Brain microvascular endothelial cell (primary cell): ENCODE data around the gene LAMA3.

Source experiments
- DNase-seq: peaks from one replicate; pipeline ENCODE4 v3.0.0-alpha.2; 2020
- H3K27ac ChIP-seq: fragments of 250-450 bp; sonication (Bioruptor Pico); 2 replicates; pipeline ENCODE4 v1.5.1; 2020; ENCODE audit warnings: mild to moderate bottlenecking, moderate library complexity
- H3K27me3 ChIP-seq: fragments of 250-450 bp; sonication (Bioruptor Pico); replicated peaks from 2 replicates; pipeline ENCODE4 v1.5.1; 2020; ENCODE audit warnings: mild to moderate bottlenecking
- H3K36me3 ChIP-seq: fragments of 250-450 bp; sonication (Bioruptor Pico); replicated peaks from 2 replicates; pipeline ENCODE4 v1.5.1; 2020; ENCODE audit warnings: mild to moderate bottlenecking
- H3K4me3 ChIP-seq: 2 replicates; pipeline ENCODE4 v1.5.1; 2011; ENCODE audit warnings: low read depth, mild to moderate bottlenecking, control low read depth, low read length, moderate library complexity
- in situ Hi-C: cut with HindIII; loops from 2 replicates; pipeline ENCODE4 v1.10.0; 2017; ENCODE audit warnings: low sequenced_read_pairs, low pct_ligation_motif_present
- TF ChIP-seq, protein P1 (sequence below): IDR thresholded peaks from 2 replicates; pipeline ENCODE4 v1.5.1; 2011; ENCODE audit warnings: low read depth, mild to moderate bottlenecking, moderate library complexity, low read length, control low read depth, inconsistent platforms; ENCODE audit errors: missing control alignments

LAMA3 gene

DNA sequence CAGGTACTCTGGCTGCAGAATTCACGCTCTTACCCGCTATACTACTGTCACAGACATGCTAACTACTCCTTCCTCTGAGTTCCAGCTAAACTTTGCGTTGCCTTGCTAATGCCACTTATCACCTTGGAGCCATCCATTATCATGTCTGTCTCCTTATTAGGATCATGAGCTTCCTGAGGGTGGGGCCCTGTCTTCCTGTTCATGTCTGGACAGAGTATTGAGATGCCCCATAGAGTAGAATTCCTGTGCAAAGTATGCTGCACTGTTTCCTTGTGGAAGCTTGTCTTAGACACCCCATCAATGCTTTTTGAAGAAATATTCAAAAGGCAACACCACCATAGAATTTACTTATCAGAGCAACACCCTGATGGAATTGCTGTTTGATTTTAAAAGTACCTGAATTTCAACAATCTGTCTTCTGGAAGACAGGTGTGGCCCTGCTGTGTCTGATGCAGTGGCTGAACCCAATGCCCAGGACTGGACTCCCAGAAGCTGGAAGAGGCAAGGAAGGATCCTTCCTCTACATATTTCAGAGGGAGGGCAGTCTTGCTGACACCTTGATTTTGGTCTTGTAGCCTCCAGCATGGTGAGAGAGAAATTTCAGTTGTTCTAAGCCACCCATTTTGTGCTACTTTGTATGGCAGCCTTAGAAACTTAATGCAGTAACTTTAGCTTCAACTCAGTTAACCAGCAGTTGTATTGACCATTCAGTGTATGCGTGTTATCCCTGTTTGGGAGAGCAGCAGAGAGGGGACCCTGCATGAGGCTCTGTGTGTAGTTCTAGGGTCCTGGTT, 5.6 kb downstream of the LAMA3 start:
- no peaks in the 10 kb centered on the region for H3K36me3 ChIP-seq
- in situ Hi-C loops = no loop called here
- TF ChIP-seq, protein P1, sequence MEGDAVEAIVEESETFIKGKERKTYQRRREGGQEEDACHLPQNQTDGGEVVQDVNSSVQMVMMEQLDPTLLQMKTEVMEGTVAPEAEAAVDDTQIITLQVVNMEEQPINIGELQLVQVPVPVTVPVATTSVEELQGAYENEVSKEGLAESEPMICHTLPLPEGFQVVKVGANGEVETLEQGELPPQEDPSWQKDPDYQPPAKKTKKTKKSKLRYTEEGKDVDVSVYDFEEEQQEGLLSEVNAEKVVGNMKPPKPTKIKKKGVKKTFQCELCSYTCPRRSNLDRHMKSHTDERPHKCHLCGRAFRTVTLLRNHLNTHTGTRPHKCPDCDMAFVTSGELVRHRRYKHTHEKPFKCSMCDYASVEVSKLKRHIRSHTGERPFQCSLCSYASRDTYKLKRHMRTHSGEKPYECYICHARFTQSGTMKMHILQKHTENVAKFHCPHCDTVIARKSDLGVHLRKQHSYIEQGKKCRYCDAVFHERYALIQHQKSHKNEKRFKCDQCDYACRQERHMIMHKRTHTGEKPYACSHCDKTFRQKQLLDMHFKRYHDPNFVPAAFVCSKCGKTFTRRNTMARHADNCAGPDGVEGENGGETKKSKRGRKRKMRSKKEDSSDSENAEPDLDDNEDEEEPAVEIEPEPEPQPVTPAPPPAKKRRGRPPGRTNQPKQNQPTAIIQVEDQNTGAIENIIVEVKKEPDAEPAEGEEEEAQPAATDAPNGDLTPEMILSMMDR = no peak
- peak overlapping the region; percentile 77 for H3K27ac ChIP-seq
- no peak for DNase-seq
- no peaks in the 10 kb centered on the region for H3K27me3 ChIP-seq
- H3K4me3 ChIP-seq = no peak overlapping the region

DNA sequence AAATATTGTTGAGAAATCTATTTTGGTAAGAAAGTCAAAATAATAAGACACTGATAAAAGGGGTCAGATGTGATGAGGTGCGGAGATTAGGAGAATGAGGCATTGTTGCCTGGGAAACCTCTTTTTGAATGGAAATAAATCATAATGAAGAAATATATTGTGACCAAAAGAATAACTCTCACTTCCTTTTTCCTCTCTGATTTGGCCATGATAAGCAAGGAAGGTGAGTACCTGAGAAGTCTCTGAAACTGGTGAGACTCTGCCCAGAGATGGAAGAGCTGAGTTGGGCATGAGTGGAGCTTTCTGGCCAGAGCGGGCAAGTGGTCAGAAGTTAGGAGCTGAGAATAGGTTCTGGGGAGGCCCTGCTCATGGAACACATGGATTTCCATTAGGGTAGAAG, 11.8 kb downstream of the LAMA3 start:
- in situ Hi-C loops = no loop called here
- H3K27me3 ChIP-seq = no peaks in the 10 kb centered on the region
- no peak for DNase-seq
- H3K4me3 ChIP-seq = no peak overlapping the region
- TF ChIP-seq, protein P1 = no peak
- H3K27ac ChIP-seq = no peak overlapping the region
- no peaks in the 10 kb centered on the region for H3K36me3 ChIP-seq

DNA sequence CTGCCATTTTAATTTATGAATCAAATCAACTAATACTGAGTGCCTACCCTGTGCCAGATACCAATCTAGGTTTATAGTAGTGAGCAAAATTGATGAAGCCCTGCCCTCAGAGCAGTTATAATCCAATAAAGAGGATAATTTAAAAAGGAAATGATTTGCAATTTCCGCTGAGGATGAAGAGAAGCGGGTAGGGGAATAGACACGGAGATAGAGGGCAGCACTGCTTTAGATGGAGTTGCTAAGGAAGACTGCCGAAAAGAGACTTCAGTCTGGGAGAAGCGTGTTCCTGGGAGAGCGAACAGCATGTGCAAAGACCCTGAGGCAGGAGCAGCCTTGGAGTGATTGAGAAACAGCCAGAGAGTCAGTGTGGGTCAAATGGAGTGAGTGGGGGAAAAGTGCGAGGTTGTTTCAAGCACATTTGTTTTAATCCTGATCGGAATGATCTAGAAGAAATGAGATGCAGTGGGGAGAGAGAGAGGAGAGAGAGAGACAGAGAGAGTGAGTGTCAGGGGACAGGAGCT, 12.4 kb downstream of the LAMA3 start:
- no peak for DNase-seq
- TF ChIP-seq, protein P1 = no peak
- Histone ChIP-seq H3K36me3 (no peaks in the 10 kb centered on the region), H3K27ac (no peak overlapping the region), H3K4me3 (no peak overlapping the region), H3K27me3 (no peaks in the 10 kb centered on the region)
- in situ Hi-C loops = no loop called here

DNA sequence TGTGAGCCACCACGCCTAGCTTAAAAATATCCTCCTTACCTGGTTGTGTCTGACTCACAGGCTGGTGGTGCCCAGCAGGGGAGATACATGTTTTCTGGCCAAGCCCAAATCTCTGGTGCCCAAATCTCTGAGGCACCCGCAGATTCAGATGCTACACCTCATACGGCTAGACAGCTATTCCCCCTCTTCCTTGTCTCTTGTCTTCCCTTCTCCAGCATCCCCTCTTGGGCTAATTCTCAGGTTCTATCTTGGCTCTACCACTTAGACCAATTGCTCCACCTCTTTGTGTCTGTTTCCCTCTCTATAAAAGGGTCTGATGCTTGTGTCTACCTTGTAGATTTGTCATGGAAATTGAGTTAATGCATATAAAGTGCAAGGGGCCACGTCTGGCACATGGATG, 13.4 kb downstream of the LAMA3 start:
- in situ Hi-C loops = no loop called here
- TF ChIP-seq, protein P1 = no peak
- Histone ChIP-seq H3K27me3 (no peaks in the 10 kb centered on the region), H3K36me3 (no peaks in the 10 kb centered on the region), H3K27ac (no peak overlapping the region), H3K4me3 (no peak overlapping the region)
- DNase-seq = no peak

GRCh38 chr18:23703057-23703986, 14.1 kb downstream of the LAMA3 start:
- TF ChIP-seq, protein P1 = peak; percentile 69
- Histone ChIP-seq H3K4me3 (no peak overlapping the region), H3K27ac (no peak overlapping the region), H3K36me3 (no peaks in the 10 kb centered on the region), H3K27me3 (no peaks in the 10 kb centered on the region)
- DNase-seq = peak; percentile 81
- in situ Hi-C loops = no loop called here
